HG03457 (cell line): ENCODE measurements around the gene RAD52.
"Not testable (repeated sequence)": the region's sequence is repeated elsewhere in the genome, so short reads cannot be mapped to it uniquely, and the experiment has no call there.

Source experiments
- ATAC-seq: cut with Tn5 transposase; IDR thresholded peaks from one replicate; pipeline ENCODE4 v1.9.1; 2021; ENCODE audit warnings: moderate number of reproducible peaks; ENCODE audit not compliant: unreplicated experiment

Gene RAD52

GRCh38 chr12:968545-968944, 19.1 kb upstream of the RAD52 start:
- ATAC-seq: no peak

GRCh38 chr12:967641-968040, 18.1 kb upstream of the RAD52 start:
- ATAC-seq: no peak

GRCh38 chr12:966724-967123, 17.2 kb upstream of the RAD52 start:
- ATAC-seq: no peak

- no peak for ATAC-seq
These were observed 9.2 kb upstream of the RAD52 start for GRCh38 chr12:958588-959123.

GRCh38 chr12:955939-956338, 6.4 kb upstream of the RAD52 start:
- ATAC-seq: no peak

- ATAC-seq: no peak
These were observed 5.2 kb upstream of the RAD52 start for GRCh38 chr12:954741-955140.

- ATAC-seq: no peak
These were observed 4.3 kb upstream of the RAD52 start for GRCh38 chr12:953776-954175.

GRCh38 chr12:951176-951575, 1.7 kb upstream of the RAD52 start:
- ATAC-seq: no peak

- no peak for ATAC-seq
These were observed 1.3 kb downstream of the RAD52 start for GRCh38 chr12:948238-948637.

- no peak for ATAC-seq
These were observed 2.9 kb downstream of the RAD52 start for GRCh38 chr12:946631-947030.

- no peak for ATAC-seq
These were observed 3.3 kb downstream of the RAD52 start for GRCh38 chr12:946212-946611.

- ATAC-seq: no peak
These were observed 5.3 kb downstream of the RAD52 start for GRCh38 chr12:944211-944610.

GRCh38 chr12:943051-943450, 6.4 kb downstream of the RAD52 start:
- ATAC-seq: no peak

- ATAC-seq: no peak
These were observed 10.7 kb downstream of the RAD52 start for GRCh38 chr12:938810-939209.

GRCh38 chr12:936377-937345, 12.8 kb downstream of the RAD52 start:
- no peak for ATAC-seq

GRCh38 chr12:935891-936290, 13.6 kb downstream of the RAD52 start:
- ATAC-seq: not testable (repeated sequence)

GRCh38 chr12:931591-931990, 17.9 kb downstream of the RAD52 start:
- no peak for ATAC-seq

- no peak for ATAC-seq
These were observed 18.4 kb downstream of the RAD52 start for GRCh38 chr12:931060-931459.

GRCh38 chr12:926641-927040, 22.9 kb downstream of the RAD52 start:
- no peak for ATAC-seq

GRCh38 chr12:922285-922684, 27.2 kb downstream of the RAD52 start:
- ATAC-seq: no peak

GRCh38 chr12:920676-921075, 28.8 kb downstream of the RAD52 start:
- ATAC-seq: no peak

- no peak for ATAC-seq
These were observed 32.6 kb downstream of the RAD52 start for GRCh38 chr12:916712-917445.
